AG04450 (cell line): ENCODE data around the gene P2RY6. TPM values are rescaled to one million over a fixed set of nuclear protein-coding genes. Genes with fewer than 3 reads are reported as not detected.

Source experiments
- CTCF ChIA-PET: fragments of 300-600, 350-600 bp; formaldehyde crosslinking; extraction: SDS; loops from one replicate; lab custom pipeline; 2022; ENCODE audit warnings: antibody characterized with exemption, inconsistent platforms; lab: Charles Lee
- POLR2A ChIA-PET: fragments of 350-600 bp; formaldehyde crosslinking; extraction: SDS; loops from one replicate; lab custom pipeline; 2021; ENCODE audit warnings: antibody characterized with exemption, inconsistent platforms; lab: Yijun Ruan, JAX
- DNase-seq: peaks from one replicate; pipeline ENCODE4 v3.0.0-alpha.2; 2011; ENCODE audit warnings: low read depth, low spot score
- H3K27ac ChIP-seq: one replicate; pipeline ENCODE4 v1.5.1; 2012; ENCODE audit warnings: low read depth, low read length, control low read depth
- H3K27me3 ChIP-seq: one replicate; pipeline ENCODE4 v1.6.0; 2012; ENCODE audit warnings: low read length; ENCODE audit not compliant: control insufficient read depth, insufficient read depth
- H3K4me3 ChIP-seq: 2 replicates; pipeline ENCODE4 v1.5.1; 2011; ENCODE audit warnings: mild to moderate bottlenecking, low read depth, low read length, control low read depth
- H3K9me3 ChIP-seq: 2 replicates; pipeline ENCODE4 v1.5.1; 2012; ENCODE audit warnings: low read length; ENCODE audit not compliant: control insufficient read depth, insufficient read depth
- polyA plus RNA-seq: library from polyadenylated mRNA; depleted of rRNA; stranded (reverse); fragments of >200 nt; gene quantifications from 2 replicates; pipeline ENCODE4 v1.2.3, GENCODE V29; 2011
- TF ChIP-seq, protein P1 (sequence below): IDR thresholded peaks from 2 replicates; pipeline ENCODE4 v1.5.1; 2011; ENCODE audit warnings: low read depth, low read length, control low read depth, inconsistent platforms

P2RY6 gene
- polyA plus RNA-seq, 1 experiment: not detected

GRCh38 chr11:73260127-73260457, 12.0 kb upstream of the P2RY6 start:
- TF ChIP-seq, protein P1, sequence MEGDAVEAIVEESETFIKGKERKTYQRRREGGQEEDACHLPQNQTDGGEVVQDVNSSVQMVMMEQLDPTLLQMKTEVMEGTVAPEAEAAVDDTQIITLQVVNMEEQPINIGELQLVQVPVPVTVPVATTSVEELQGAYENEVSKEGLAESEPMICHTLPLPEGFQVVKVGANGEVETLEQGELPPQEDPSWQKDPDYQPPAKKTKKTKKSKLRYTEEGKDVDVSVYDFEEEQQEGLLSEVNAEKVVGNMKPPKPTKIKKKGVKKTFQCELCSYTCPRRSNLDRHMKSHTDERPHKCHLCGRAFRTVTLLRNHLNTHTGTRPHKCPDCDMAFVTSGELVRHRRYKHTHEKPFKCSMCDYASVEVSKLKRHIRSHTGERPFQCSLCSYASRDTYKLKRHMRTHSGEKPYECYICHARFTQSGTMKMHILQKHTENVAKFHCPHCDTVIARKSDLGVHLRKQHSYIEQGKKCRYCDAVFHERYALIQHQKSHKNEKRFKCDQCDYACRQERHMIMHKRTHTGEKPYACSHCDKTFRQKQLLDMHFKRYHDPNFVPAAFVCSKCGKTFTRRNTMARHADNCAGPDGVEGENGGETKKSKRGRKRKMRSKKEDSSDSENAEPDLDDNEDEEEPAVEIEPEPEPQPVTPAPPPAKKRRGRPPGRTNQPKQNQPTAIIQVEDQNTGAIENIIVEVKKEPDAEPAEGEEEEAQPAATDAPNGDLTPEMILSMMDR: no peak
- POLR2A ChIA-PET: no interaction called here
- CTCF ChIA-PET: interaction anchor here (1.8 kb wide), 1 partner anchor 91 kb away, joined by 5 read pairs; no protein-coding TSS in a partner anchor
- Histone ChIP-seq H3K27ac (no peak overlapping the region), H3K9me3 (no peaks in the 10 kb centered on the region), H3K27me3 (peaks cover 3% of the 10 kb centered on the region), H3K4me3 (no peak overlapping the region)
- no peak for DNase-seq

GRCh38 chr11:73262851-73263495, 9.2 kb upstream of the P2RY6 start:
- ChIA-PET POLR2A (no interaction called here), CTCF (interaction anchor here (0.8 to 1.8 kb wide), 7 partner anchors 20 to 535 kb away, joined by 3 to 7 read pairs (median 3); no protein-coding TSS in a partner anchor)
- DNase-seq: no peak
- TF ChIP-seq, protein P1: no peak
- Histone ChIP-seq H3K27me3 (peaks cover 26% of the 10 kb centered on the region), H3K27ac (no peak overlapping the region), H3K4me3 (no peak overlapping the region), H3K9me3 (no peaks in the 10 kb centered on the region)

- ChIA-PET POLR2A (no interaction called here), CTCF (interaction anchor here (1.7 to 1.8 kb wide), 2 partner anchors 72 to 87 kb away, joined by 3 to 7 read pairs; no protein-coding TSS in a partner anchor)
- no peak overlapping the region for H3K4me3 ChIP-seq
- TF ChIP-seq, protein P1: no peak
- H3K27ac ChIP-seq: no peak overlapping the region
- H3K27me3 ChIP-seq: peaks cover 30% of the 10 kb centered on the region
- no peak for DNase-seq
- no peaks in the 10 kb centered on the region for H3K9me3 ChIP-seq
Measured at GRCh38 chr11:73263640-73264039, 8.5 kb upstream of the P2RY6 start.

DNA sequence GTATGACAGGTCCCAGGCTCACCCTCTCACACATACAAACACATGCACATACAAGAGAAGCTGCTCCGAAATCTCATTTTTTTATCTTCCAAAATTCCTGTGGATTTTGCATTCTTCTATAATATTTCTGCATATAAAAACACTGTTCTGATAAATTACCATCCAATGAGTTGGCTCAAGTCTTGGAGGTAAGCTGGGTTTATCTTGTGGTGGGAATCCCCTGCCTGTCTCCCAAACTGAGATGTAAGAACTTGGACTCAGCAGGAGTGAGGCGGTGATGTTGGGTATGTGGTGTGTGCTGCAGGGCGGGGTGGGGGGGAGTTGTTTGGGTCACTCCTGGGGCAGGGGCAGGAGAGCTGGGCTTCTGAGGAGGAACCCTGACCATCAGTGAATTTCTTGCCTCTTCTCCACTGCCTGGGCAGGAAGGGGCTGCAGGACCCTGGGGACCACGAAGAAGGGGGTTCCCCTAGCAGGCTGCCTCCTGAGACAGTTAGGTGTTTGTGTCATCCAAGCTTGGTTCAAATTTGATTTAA, 6.8 kb upstream of the P2RY6 start:
- CTCF ChIA-PET: interaction anchor here (0.9 to 1.5 kb wide), 3 partner anchors 23 to 128 kb away, joined by 3 to 5 read pairs (median 3); no protein-coding TSS in a partner anchor
- no peak overlapping the region for H3K27ac ChIP-seq
- DNase-seq: no peak
- H3K27me3 ChIP-seq: peaks cover 34% of the 10 kb centered on the region
- no peaks in the 10 kb centered on the region for H3K9me3 ChIP-seq
- TF ChIP-seq, protein P1: no peak
- POLR2A ChIA-PET: no interaction called here
- no peak overlapping the region for H3K4me3 ChIP-seq

- H3K9me3 ChIP-seq: no peaks in the 10 kb centered on the region
- DNase-seq: no peak
- no peak overlapping the region for H3K4me3 ChIP-seq
- H3K27me3 ChIP-seq: peaks cover 38% of the 10 kb centered on the region
- no peak overlapping the region for H3K27ac ChIP-seq
- ChIA-PET POLR2A (no interaction called here), CTCF (interaction anchor here (0.8 to 1.5 kb wide), 3 partner anchors 23 to 127 kb away, joined by 3 to 5 read pairs (median 3); no protein-coding TSS in a partner anchor)
- TF ChIP-seq, protein P1: no peak
Measured at GRCh38 chr11:73265853-73266645, 6.1 kb upstream of the P2RY6 start.
